Cardiac muscle cell (in vitro differentiated cells and primary cell): ENCODE measurements around the gene NLRP9. TPM values are rescaled to one million over a fixed set of nuclear protein-coding genes. Genes with fewer than 3 reads are reported as not detected.

ENCODE experiments used
- DNase-seq, 2 donors: peaks; one replicate each; pipeline versions ENCODE4 v3.0.0 to v3.0.0-alpha.2; 2010 to 2017; ENCODE audit warnings: low read depth in 1 of 2, low spot score in 1 of 2
- H3K27ac ChIP-seq: fragments of 200-600 bp; sonication (generic); 2 replicates; pipeline ENCODE4 v1.5.1; 2016
- H3K27me3 ChIP-seq: fragments of 200-600 bp; sonication (generic); 2 replicates; pipeline ENCODE4 v1.6.0; 2016; ENCODE audit warnings: control low read depth
- H3K36me3 ChIP-seq: fragments of 200-600 bp; sonication (generic); 2 replicates; pipeline ENCODE4 v1.5.1; 2016; ENCODE audit warnings: control low read depth
- H3K4me1 ChIP-seq: fragments of 200-600 bp; sonication (generic); 2 replicates; pipeline ENCODE4 v1.8.1; 2017; ENCODE audit warnings: low read depth, mild to moderate bottlenecking, mixed run types
- H3K4me3 ChIP-seq: fragments of 200-600 bp; sonication (generic); 2 replicates; pipeline ENCODE4 v1.5.1; 2016; ENCODE audit warnings: mild to moderate bottlenecking
- H3K9me3 ChIP-seq: fragments of 200-600 bp; sonication (generic); 2 replicates; pipeline ENCODE4 v1.5.1; 2017; ENCODE audit warnings: low read depth, mild to moderate bottlenecking, control low read depth
- polyA plus RNA-seq: library from polyadenylated mRNA; unstranded; fragments of >200 nt; fragmentation: Nextera tagmentation; extraction: Ambion mirVana; gene quantifications from 2 replicates; pipeline ENCODE4 v1.2.1, GENCODE V29; 2016
- total RNA-seq: library from RNA; depleted of rRNA; stranded (reverse); fragments of >200 nt; gene quantifications from 2 replicates; pipeline ENCODE4 v1.2.3, GENCODE V29; 2016
- TF ChIP-seq, protein P1 (sequence below): IDR thresholded peaks from 2 replicates; pipeline ENCODE4 v1.5.1; 2012; ENCODE audit warnings: low read depth, mild to moderate bottlenecking, low read length

The NLRP9 gene
- total and polyA plus RNA-seq, 2 experiments from 2014 or later = not detected

DNA sequence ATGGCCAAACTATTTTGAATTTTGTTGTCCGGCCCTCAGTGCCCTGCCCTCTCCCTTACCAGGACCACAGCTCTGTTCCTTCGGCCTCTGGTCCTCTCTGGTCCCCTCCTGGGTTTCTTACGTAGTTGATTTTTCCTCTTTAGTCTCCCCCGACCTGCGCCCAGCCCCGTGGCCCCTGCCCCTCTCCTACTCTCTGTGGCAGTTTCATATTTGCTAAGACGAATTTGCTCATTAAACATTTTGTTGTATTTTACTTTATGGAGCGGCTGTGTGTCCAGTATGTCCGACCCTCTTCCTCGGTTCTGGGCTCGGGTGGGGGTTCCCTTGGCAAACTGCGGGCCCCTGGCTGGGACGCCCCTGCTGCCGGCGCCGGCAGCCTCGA lies 63.8 kb downstream of the NLRP9 start:
- H3K4me1 ChIP-seq = peaks cover 13% of the 10 kb centered on the region
- DNase-seq = no peak
- peaks cover 17% of the 10 kb centered on the region for H3K36me3 ChIP-seq
- H3K27ac ChIP-seq = peak overlapping the region; percentile 70
- H3K9me3 ChIP-seq = no peaks in the 10 kb centered on the region
- TF ChIP-seq, protein P1, sequence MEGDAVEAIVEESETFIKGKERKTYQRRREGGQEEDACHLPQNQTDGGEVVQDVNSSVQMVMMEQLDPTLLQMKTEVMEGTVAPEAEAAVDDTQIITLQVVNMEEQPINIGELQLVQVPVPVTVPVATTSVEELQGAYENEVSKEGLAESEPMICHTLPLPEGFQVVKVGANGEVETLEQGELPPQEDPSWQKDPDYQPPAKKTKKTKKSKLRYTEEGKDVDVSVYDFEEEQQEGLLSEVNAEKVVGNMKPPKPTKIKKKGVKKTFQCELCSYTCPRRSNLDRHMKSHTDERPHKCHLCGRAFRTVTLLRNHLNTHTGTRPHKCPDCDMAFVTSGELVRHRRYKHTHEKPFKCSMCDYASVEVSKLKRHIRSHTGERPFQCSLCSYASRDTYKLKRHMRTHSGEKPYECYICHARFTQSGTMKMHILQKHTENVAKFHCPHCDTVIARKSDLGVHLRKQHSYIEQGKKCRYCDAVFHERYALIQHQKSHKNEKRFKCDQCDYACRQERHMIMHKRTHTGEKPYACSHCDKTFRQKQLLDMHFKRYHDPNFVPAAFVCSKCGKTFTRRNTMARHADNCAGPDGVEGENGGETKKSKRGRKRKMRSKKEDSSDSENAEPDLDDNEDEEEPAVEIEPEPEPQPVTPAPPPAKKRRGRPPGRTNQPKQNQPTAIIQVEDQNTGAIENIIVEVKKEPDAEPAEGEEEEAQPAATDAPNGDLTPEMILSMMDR = no peak
- H3K4me3 ChIP-seq = peak overlapping the region; percentile 88
- H3K27me3 ChIP-seq = no peaks in the 10 kb centered on the region

DNA sequence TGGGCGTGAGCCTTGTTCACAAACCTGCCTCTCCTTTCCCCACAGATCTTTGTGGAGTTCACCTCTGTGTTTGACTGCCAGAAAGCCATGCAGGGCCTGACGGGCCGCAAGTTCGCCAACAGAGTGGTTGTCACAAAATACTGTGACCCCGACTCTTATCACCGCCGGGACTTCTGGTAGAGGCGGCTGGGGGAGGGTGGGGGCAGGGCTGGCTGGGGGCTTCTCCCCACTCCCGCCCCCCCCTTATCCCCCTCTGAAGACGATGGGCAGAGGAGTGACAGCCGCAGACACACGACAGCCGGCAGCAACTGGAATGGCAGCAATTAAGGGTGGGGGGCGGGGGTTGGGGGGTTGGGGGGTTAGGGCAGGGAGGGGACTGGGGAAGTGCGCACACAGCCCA lies 64.3 kb downstream of the NLRP9 start:
- Histone ChIP-seq H3K4me3 (no peak overlapping the region), H3K27me3 (no peaks in the 10 kb centered on the region), H3K4me1 (peaks cover 13% of the 10 kb centered on the region), H3K9me3 (no peaks in the 10 kb centered on the region), H3K36me3 (peaks cover 18% of the 10 kb centered on the region), H3K27ac (peak overlapping the region; percentile 55)
- DNase-seq = no peak
- TF ChIP-seq, protein P1 = no peak

DNA sequence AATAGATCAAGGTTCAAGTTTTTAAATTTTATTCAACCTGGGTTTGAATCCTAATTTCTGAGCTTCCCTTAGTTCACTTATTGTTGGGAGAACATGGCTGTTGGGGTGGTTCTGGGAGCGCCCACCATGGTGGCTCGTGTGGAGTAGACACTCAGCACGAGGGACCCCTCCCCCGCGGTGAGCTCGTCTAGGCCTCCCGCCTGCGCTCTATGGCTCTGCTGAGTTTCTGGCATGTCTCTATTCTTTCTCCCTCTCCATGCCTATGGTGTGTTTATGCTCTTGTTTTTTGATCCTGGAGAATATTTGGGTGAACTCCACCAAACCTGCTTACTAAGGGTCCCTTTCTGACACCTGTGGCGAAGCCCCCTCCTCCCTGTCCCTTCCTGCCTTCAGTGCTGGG lies 64.7 kb downstream of the NLRP9 start:
- H3K4me1 ChIP-seq = peaks cover 13% of the 10 kb centered on the region
- H3K27ac ChIP-seq = peak overlapping the region; percentile 55
- no peak overlapping the region for H3K4me3 ChIP-seq
- no peak for DNase-seq
- no peaks in the 10 kb centered on the region for H3K27me3 ChIP-seq
- no peaks in the 10 kb centered on the region for H3K9me3 ChIP-seq
- peaks cover 18% of the 10 kb centered on the region for H3K36me3 ChIP-seq
- TF ChIP-seq, protein P1 = no peak

DNA sequence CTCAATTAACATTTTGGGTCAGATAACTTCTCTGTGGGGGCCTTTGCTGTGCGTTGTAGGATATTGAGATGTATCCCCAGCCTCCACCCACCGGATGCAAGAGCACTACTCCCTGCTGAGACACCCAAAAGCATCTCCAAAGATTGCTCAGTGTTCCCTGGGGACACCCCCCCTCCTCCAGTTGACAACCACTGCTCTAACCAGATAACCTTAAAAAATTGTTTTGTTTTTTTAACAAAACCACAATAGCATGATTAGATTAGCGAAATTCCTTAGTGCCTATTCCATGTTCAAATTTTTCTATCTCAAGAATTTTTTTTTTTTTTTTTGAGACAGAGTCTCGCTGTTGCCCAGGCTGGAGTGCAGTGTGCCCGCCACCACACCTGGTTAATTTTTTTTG lies 65.8 kb downstream of the NLRP9 start:
- TF ChIP-seq, protein P1 = no peak
- H3K27ac ChIP-seq = peak overlapping the region; percentile 7
- H3K27me3 ChIP-seq = no peaks in the 10 kb centered on the region
- H3K36me3 ChIP-seq = peaks cover 20% of the 10 kb centered on the region
- H3K9me3 ChIP-seq = no peaks in the 10 kb centered on the region
- peaks cover 13% of the 10 kb centered on the region for H3K4me1 ChIP-seq
- no peak overlapping the region for H3K4me3 ChIP-seq
- DNase-seq = peak in 1 of 2 donors; percentile 50

DNA sequence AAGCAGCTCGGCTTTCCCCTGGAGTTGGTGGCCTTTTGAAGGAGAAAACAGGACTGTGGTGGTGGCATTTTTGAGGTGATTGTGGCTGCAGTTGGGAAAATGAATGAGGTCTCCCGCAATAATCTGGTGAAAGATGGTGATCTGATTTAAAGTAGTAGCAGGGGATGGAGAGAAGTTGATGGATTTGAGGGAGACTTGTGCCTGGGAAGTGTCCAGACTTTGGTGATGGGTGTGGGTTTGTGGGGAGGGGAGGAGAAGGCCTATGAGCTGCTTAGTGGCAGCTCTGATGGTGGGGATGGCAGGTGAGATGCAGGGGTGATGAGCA lies 67.2 kb downstream of the NLRP9 start:
- Histone ChIP-seq H3K4me1 (peaks cover 6% of the 10 kb centered on the region), H3K36me3 (peaks cover 34% of the 10 kb centered on the region), H3K27me3 (no peaks in the 10 kb centered on the region), H3K27ac (peak overlapping the region; percentile 46), H3K9me3 (no peaks in the 10 kb centered on the region), H3K4me3 (no peak overlapping the region)
- no peak for DNase-seq
- TF ChIP-seq, protein P1 = no peak
